Measurements from ENCODE around the gene POLDIP2.
A peak's percentile ranks its signal among the peaks of the same experiment; 100 is the strongest.
"Not testable (repeated sequence)": the region's sequence is repeated elsewhere in the genome, so short reads cannot be mapped to it uniquely, and the experiment has no call there.

POLDIP2 gene

DNA sequence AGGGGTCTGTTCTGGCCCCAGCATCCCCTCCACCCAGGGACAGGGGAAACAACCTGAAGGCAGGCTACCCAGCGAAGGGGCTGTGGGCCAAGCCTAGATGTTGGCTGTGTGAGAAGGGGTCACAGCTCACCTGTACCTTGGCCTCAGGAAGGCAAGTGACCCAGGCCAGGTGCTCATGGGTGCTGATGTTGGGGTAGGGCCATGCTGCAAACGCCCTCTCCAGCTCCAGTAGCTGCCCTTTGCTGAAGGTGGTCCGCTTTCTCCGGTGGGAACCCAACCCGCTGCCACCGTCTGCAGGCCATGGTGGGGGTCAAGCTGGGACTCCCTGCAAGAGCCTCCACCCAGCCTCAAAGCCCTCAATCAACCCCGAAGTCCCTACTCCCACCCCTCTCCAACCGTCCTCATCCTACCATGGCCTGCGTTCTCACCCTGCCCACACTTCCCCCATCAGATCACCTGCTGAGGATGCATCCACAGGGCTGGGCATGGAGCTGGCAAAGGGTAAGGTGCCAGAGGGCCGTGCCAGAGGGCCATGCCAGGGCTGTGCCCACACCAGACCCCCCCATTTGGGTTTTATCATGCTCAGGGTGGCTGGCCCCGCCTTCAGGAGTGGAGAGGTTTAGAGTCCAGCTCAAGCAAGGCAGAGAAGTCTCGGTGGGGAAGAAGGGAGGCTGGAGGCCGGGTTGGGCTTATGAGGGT is 7.5 kb upstream of the POLDIP2 start, which contains the start of gene SEBOX:
Gene SEBOX, minus strand, starts transcription at position 535 of the 699 bp plus-strand sequence. Its CDS starts 48 bp downstream, at position 487.
- no peak for DNase-seq (ENCODE audit: low read depth)

DNA sequence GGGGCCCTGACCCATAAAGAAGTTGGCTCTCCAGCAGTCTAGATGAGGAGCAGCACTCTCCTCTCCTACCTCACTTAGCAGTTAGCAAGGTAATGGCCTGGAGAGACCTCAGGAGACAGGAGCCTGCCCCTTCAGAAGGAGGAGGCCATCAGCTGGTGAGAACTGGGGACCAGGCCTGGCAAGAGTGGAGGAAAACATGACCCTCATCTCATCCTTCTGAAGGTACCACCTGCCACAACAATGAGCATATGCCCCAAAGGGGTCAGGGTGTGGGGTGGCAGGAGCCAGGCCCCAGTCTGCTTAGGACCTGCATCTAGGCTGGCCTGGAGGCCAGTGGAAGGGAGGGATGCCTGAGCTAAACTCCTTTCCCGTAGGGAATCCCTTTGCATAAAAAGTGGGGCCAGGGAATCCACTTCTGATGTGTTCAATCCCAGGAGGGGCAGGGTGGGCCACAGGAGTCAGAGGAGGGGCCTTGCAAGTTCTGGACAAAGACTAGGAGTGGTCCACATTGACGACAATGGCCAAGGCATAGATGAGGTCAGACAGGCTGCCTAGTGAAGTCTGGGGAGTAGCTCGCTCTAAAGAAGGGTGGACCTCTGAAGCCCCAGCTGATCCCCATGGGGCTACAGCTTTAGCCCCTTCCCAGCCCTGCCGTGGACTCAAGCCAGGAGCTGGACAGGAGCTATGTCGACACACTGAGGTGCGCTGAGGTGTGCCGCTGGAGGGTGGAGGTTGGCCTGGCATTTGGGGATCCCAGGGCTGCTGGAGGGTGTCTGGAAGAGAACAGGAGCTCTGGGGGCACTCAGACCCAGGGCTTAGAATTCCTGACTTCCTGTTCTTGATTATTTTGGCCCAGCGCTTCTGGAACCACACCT is 6.7 kb upstream of the POLDIP2 start:
- DNase-seq (ENCODE audit: low read depth) = no peak

DNA sequence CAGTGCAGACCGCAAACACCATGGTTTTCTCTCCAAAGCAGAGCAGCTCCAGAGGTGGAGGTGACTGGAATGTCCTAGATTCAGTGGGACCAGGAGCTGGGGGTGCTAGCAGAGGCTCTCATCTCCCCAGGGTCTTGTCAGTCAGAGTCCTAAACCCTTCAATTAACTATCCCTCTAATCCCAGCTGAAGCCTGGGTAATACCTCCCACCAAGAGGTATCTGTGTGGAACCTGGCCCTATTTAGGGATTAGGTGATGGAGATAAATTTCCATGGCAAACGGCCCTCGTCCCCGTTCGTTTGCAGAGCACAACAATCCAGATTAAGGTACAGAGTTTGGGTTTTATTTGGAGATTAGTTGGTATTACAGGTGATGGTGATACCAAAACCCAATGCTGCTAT is 5.9 kb upstream of the POLDIP2 start:
- DNase-seq (ENCODE audit: low read depth) = no peak

DNA sequence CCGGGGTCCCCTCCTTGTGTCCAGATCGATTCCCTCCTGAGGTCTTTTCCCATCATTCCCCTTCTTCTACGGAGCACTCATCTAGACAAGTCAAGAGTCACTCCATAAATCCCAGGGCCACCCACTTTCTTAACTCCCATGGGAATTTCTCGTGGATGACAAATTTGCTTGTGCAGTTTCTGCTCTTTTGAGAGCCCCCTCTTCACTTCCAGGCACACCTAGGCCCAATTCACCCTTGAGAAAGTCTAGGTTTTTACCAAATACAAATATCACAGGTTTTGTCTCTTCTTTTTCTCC is 522 bp upstream of the POLDIP2 start:
- no peak for DNase-seq (ENCODE audit: low read depth)

DNA sequence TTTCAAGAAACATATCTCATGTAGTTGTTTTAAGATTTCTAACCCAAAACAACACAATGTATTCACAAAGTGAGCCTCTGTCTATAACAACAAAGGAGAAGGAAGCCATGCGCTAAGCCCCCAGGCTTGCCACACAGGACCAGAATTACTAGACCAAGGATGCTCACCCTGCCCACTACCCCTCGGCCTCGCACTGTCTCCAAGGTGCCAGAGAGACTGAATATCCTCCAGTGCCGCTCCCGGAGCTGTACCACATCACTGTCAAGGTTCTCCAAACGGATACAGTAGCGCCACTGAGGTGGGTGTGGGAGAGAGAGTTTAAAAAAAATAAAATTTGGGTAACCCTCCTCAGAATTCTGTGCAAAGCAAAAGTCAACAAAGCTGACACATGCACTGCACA is 7.1 kb downstream of the POLDIP2 start:
- no peak for DNase-seq (ENCODE audit: low read depth)

DNA sequence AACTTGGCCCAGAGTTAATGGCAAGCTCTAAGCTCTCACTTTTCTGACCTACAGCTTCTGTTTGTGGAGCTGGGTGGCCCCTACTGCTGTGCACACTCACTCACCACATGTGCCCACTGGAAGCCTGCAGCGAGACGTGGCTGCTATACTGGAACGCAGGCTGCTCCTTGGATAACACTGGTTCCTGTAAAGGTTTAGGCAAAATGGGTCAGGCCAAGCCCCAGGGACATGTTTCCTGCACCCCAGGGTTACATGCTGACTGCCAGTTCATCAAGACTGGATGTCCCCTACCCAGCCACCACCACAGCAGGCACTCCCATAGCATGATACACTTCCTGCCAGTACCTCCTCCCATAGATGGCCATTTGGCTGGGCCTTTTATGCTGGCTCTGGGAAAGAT is 8.3 kb downstream of the POLDIP2 start:
- no peak for DNase-seq (ENCODE audit: low read depth)

DNA sequence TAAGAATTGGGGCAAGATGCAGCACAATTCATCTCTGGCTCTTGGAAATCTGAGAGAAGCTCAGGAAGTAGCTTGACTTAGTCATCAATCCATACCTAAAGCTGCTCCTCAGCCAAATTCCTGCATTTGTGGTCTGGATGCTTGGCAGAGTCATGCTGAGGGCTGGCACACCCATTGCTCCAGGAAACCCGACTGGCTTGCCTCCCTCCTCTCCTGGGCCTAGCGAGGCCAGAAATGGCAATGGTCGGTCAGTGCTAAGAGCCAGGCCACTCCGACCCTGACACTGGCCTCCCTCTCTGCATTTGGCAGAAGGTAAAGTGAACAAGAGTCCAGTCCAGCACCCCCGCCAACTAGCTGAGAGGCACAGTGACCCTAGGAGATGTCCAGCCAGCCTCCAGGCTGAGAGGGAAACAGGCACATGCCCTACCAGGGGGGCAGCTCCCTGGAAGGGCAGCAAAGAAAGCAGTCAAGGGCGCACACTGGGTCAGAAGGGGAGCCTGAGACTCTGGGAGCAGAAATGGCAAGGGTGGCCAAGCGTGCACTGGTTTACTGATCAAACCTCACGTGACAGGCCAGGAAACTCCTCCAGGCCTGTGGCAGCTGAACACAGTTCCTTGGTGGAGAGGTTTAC is 10.0 kb downstream of the POLDIP2 start:
- DNase-seq (ENCODE audit: low read depth) = no peak

DNA sequence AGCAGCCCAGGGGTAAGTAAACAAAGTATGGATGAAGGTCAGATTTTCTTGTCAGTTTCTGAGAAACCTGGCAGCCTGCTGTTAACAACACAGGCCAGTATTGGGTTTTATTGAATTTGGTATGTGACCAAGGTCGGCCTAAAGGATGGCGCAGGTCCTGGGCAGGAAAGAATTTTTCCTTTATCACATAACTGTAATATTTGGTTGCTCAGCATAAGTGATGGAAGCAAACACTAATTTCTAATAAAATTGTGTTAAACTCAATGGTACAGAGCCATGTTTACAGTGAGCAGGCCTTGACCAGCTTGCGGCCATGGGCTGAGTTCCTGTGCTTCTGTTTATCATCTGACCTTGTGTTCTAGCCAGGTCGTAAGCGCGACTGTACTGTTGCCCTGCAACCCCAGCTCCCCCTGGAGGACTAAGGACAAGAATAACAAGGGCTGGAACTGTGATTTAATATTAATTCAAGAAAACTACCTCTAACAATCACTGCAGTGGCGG is 10.5 kb downstream of the POLDIP2 start:
- DNase-seq (ENCODE audit: low read depth) = no peak

DNA sequence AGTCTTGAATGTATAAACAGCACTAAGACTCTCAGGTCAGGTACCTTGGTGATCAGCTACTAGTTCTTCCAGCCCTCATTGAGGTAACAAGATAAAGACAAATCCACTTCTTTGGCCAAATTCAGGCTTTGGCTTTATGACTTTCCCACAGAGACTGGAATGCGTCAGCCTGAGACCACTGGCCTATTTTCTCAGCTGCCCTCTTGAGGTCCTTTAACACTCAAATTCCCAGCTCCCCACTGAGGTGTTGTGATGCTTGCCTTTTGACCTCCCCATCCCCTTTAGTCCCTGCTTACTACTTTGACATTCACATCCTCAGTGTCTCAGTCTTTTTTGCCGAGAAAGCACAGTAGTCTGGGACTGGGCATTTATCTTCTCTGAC is 11.1 kb downstream of the POLDIP2 start:
- DNase-seq (ENCODE audit: low read depth) = no peak

DNA sequence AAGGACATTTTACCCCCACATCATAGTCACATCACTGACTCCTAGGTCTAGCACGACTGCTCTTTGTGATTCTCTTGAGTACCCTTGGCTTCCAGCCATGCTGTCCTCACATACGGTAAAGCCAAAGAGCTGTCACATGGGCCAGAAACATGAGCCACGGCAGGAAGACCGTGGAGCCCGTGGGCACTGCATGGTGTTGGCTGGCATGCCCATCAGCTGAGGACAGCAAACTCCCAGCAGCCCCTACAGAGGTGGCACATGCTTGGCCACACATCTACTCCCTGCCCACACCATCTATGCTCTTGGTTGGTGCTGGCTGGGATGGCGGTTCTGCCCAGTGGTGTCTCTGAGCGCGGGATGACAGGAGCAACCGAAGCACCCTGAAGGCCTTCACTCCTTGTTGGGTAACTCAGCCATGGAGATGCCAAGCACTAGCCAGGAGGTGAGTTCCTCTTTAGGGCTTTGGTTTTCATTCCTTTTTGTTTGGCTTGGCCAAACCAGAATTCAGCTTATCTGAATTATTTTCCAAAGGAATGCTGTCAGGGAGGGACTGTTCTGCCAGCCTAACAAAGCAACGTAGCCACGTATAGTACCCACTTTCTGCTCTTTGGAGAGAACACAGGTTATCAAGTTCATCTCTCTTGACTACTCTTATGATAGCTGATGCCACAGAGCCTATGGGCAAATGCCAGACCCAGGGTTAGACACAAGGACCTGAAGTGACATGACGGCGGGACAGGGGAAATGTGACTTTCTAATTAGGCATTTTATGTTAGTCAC is 11.7 kb downstream of the POLDIP2 start:
- no peak for DNase-seq (ENCODE audit: low read depth)

DNA sequence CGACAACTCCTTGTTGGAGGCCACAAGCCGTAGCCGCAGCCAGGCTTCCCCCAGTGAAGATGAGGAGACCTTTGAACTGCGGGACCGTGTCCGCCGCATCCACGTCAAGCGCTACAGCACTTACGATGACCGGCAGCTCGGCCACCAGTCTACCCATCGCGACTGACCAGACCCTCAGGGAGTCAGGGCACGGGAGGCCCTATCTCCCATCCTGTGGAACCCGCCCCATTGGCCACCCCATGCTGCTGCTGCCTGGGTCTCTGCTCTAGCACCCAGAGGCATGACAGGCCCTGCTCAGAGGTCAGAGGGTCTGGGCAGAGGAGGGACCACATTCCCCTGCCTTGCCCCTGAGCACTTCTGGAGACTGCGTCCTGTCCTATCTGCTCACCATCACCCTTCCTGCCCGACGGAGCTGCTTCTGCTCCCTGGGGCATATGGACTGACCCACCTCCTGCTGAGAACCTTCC is 12.9 kb downstream of the POLDIP2 start:
- no peak for DNase-seq (ENCODE audit: low read depth)

DNA sequence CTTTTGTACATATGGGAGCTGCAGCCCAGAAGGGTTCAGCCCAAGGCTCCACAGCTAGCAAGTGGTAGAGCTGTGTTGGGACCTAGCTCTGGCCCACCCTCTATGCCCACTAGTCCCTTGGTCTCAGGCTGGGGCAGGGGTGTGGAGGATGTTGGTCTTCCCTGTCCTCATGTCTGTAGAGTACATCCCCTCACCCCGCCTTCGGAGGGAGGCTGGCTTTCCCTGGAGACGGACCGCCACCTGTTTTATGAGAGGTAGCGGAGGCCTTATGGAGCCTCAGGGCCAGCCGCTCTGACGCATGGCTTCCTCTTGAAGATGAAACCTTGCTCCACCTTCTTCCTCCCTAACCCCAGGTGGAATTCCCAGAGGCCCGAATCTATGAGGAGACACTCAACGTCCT is 13.3 kb downstream of the POLDIP2 start:
- DNase-seq (ENCODE audit: low read depth) = no peak

DNA sequence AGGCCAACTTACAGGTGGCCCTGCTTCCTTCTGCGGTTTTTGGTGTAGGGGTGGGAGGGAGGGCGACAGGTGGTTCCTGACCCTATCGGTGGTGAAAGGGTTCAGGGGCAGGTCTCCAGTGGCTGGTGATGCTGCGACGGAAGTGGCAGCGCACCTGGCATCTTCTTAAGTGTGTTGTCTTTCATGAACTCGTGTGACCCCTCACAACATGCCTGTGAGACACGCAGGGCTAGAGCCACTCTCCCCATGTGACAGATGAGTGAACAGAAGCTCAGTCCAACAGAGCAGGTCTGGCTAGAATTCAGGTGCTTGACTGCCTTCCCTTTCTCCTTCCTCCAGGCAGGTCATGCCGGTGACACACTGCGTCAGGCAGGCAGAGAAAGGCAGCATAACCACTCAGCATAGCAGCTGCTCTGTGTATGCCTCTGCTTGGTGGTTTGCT is 13.8 kb downstream of the POLDIP2 start:
- DNase-seq (ENCODE audit: low read depth) = no peak

DNA sequence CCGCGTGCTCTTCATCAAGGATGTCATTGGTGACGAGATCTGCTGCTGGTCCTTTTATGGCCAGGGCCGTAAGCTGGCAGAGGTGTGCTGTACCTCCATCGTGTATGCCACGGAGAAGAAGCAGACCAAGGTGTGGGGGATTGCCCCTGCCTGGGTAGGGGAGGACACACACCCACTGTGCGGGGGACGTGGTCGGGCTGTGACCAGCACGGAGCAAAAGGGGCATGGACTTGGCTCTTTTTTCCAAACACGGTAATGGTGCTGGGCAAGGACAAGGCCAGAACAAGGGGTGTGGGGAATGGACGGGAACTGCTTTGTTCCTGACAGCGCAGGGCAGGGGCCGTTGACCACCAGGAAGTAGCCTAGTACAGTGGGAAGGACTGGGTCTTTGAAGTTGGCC is 15.0 kb downstream of the POLDIP2 start:
- DNase-seq (ENCODE audit: low read depth) = no peak

DNA sequence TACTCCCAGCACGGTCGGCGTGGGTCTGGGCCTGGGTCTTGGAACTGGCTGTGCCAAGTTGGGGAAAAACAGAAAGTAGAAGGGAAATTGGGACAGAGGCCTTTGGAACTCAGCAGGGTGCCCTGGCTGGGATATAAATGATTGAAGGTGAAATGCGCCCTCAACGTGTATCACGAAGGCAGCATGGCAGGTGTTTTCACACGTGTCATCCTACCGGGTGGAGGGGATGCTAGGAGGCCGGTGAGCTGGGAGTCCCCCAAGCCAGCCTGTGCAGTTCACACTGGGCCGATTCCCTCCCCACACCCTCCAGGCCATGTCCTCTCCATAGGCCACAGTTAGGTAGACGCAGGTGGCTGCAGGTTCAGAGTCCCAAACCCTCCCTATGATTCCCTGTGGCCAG is 15.8 kb downstream of the POLDIP2 start:
- no peak for DNase-seq (ENCODE audit: low read depth)

DNA sequence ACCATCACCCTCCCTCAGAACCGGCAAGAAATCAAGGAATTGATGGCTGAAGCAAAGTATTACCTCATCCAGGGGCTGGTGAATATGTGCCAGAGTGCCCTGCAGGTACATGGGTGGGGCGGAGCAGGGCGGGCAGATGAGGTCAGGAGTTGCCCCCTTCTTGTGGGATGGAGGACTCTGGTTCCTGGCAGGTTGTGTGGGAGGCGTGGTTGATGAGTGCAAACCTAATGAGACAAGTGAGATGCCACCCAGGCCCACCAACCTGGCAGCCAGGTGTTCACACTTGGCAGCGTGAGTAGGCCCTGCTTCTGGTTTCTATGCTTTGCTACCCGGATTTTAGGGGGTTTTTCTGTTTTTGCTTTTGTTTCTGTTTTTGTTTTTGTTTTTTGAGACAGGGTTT is 17.0 kb downstream of the POLDIP2 start:
- no peak for DNase-seq (ENCODE audit: low read depth)

DNA sequence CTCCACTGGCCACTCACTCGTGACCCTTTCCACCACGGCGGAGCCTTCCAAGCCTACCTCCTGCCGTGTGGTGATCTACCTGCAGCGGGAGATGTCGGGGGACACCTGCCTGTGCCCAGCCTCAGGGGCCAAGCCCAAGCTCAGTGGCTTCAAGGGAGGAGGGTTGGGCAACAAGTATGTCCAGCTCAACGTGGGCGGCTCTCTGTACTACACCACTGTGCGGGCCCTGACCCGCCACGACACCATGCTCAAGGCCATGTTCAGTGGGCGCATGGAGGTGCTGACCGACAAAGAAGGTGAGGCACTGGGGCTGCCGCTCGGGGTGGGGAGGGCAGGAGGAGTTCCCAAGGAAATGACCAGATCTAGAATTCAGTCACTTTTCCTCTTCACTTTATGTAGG is 17.9 kb downstream of the POLDIP2 start:
- no peak for DNase-seq (ENCODE audit: low read depth)

DNA sequence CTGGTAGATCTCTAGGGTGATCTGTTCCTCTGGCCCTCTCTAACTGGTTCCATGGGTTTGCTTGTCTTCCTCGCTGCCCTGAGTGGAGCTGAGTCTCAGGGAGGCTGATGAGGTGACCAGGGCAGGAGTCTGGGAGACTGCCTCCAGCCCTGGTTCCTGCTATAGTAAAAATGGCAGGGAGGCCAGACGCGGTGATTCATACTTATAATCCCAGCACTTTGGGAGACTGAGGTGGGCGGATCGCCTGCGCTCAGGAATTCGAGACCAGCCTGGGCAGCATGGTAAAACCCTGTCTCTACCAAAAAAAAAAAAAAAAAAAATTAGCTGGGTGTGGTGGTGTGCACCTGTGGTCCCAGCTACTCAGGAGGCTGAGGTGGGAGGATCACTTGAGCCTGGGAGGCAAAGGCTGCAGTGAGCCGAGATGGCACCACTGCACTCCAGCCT is 18.5 kb downstream of the POLDIP2 start:
- DNase-seq (ENCODE audit: low read depth) = not testable (repeated sequence)

DNA sequence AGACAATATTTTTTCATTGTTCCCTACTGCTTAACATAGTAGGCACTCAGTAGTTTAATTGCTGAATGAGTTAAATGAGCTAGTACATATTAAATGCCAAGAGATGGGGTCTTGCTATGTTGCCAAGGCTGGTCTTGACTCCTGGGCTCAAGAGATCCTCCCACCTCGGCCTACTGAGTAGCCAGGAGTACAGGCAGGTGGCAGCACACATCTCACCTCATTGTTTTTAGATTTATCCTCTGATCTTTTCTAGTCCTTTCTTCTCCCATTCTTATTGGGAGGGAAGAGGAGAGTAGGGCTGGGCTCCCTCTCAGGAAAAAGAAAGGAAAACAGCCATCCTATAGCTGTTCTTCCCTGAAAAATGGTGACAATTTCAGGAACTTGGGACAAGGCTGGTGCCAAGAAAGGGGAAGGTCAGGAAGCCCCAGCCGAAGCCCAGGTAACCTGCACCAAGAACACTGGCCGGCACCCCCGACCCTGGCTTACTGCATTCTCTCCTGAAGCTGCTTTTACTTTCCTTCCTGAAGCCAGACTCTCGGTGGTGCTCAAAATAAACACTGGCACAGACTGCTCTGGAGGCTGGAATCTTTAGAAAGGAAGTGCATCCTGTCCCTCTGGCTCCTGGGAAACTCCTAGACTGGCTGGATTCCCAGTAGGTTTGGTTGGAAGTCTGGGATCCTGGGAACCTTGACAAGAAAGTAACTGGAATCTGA is 19.1 kb downstream of the POLDIP2 start:
- no peak for DNase-seq (ENCODE audit: low read depth)

DNA sequence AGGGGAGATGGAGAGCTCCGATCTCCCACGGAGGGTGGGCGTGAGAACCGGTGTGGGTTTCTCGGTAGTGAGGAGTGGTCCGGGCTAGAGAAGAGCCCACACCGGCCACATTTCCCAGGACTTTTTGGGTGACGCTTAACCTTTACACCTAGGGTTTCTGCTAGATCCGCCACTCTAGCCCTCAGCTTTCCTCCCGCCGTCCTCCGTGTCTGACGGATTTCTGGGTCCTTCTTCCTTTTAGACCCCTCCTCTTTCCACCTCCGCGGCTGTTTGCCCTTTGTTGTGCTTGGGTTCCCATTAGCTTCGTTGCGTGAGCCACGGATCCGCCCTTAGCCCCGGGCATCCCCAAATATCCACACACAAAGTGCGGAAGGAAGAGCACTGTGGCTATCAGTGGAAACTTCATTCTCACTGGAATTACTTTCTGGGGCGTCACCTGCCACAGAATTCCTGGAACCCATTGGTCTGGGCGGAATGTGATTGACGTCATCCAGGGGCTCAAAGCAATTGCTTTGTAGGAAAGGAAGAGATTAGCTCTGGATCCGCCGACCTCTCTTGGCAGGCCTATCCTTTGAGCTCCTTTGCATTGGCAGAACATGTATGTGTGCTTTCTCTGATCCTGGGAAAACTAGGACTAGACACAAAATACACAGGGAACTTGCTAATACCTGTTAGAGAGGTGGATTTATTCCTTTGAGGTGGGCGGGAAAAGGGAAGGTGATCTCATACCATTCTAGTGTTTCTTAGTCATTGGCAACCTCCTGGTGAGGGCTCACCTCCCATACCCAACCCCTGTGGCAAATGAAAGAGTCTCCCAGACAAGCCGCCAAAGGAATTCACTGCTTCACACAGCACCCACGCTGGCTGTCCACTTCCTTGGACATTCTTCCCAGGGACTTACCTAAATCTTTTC is 21.1 kb downstream of the POLDIP2 start:
- DNase-seq (ENCODE audit: low read depth) = peak; percentile 9

Data from T follicular helper cell (primary cell).